Activated naive CD8-positive, alpha-beta T cell treated with anti-CD3 and anti-CD28 coated beads, Interleukin-2, amount 50 U/mL, for 24 hours (primary cell): Measurements from ENCODE around the gene RASSF4.

Source experiments
- ATAC-seq: fragments of 150-1000 bp; cut with Tn5 transposase; one replicate; pipeline ENCODE4 v1.10.0; 2021
- DNase-seq: peaks from one replicate; pipeline ENCODE4 v3.0.0; 2021
- H3K27ac Mint-ChIP-seq: one replicate; pipeline ENCODE4 v1.8.0; 2021; ENCODE audit warnings: mild to moderate bottlenecking, mixed read lengths
- H3K27me3 Mint-ChIP-seq: one replicate; pipeline ENCODE4 v1.8.0; 2021; ENCODE audit warnings: mixed read lengths
- H3K36me3 Mint-ChIP-seq: one replicate; pipeline ENCODE4 v1.8.0; 2021; ENCODE audit warnings: low read depth, mixed read lengths
- H3K4me1 Mint-ChIP-seq: one replicate; pipeline ENCODE4 v1.8.0; 2021; ENCODE audit warnings: mixed read lengths
- H3K4me3 Mint-ChIP-seq: one replicate; pipeline ENCODE4 v1.8.0; 2021; ENCODE audit warnings: mild to moderate bottlenecking, moderate library complexity, mixed read lengths
- H3K9me3 Mint-ChIP-seq: one replicate; pipeline ENCODE4 v1.8.0; 2021; ENCODE audit warnings: mixed read lengths

The RASSF4 gene

GRCh38 chr10:44960482-44961229 is 1.1 kb downstream of the RASSF4 start:
- no peaks in the 10 kb centered on the region for H3K9me3 Mint-ChIP-seq
- no peak for ATAC-seq
- peak overlapping the region; percentile 40 for H3K4me3 Mint-ChIP-seq
- H3K27ac Mint-ChIP-seq, result peak overlapping the region; percentile 31
- peaks cover 4% of the 10 kb centered on the region for H3K36me3 Mint-ChIP-seq
- peaks cover 30% of the 10 kb centered on the region for H3K4me1 Mint-ChIP-seq
- no peak for DNase-seq
- peaks cover 2% of the 10 kb centered on the region for H3K27me3 Mint-ChIP-seq

GRCh38 chr10:44961230-44961571 is 1.6 kb downstream of the RASSF4 start:
- Mint-ChIP-seq H3K27me3 (peaks cover 2% of the 10 kb centered on the region), H3K9me3 (no peaks in the 10 kb centered on the region), H3K4me1 (peaks cover 35% of the 10 kb centered on the region), H3K27ac (peak overlapping the region; percentile 31), H3K36me3 (peaks cover 4% of the 10 kb centered on the region), H3K4me3 (peak overlapping the region; percentile 18)
- DNase-seq (no peak), ATAC-seq (no peak)

- no peak overlapping the region for H3K4me3 Mint-ChIP-seq
- H3K9me3 Mint-ChIP-seq, result no peaks in the 10 kb centered on the region
- H3K27ac Mint-ChIP-seq, result no peak overlapping the region
- peaks cover 2% of the 10 kb centered on the region for H3K27me3 Mint-ChIP-seq
- ATAC-seq (no peak), DNase-seq (no peak)
- no peaks in the 10 kb centered on the region for H3K36me3 Mint-ChIP-seq
- H3K4me1 Mint-ChIP-seq, result peaks cover 43% of the 10 kb centered on the region
Observed at GRCh38 chr10:44961931-44962750, 2.5 kb downstream of the RASSF4 start.

- no peak for DNase-seq
Observed at GRCh38 chr10:44962870-44963738, 3.5 kb downstream of the RASSF4 start.

GRCh38 chr10:44963772-44964633 is 4.4 kb downstream of the RASSF4 start:
- no peak for DNase-seq
- H3K27ac Mint-ChIP-seq, result no peak overlapping the region
- H3K9me3 Mint-ChIP-seq, result no peaks in the 10 kb centered on the region
- H3K27me3 Mint-ChIP-seq, result peaks cover 2% of the 10 kb centered on the region
- H3K4me1 Mint-ChIP-seq, result peaks cover 45% of the 10 kb centered on the region
- no peak overlapping the region for H3K4me3 Mint-ChIP-seq
- H3K36me3 Mint-ChIP-seq, result no peaks in the 10 kb centered on the region
- no peak for ATAC-seq

More at GRCh38 chr10:44962870-44963738, 3.5 kb downstream of the RASSF4 start:
- Mint-ChIP-seq H3K4me1 (peaks cover 45% of the 10 kb centered on the region), H3K4me3 (no peak overlapping the region), H3K36me3 (no peaks in the 10 kb centered on the region), H3K27me3 (peaks cover 2% of the 10 kb centered on the region), H3K27ac (no peak overlapping the region), H3K9me3 (no peaks in the 10 kb centered on the region)
- no peak for ATAC-seq

- Mint-ChIP-seq H3K9me3 (no peaks in the 10 kb centered on the region), H3K27me3 (peaks cover 2% of the 10 kb centered on the region), H3K36me3 (no peaks in the 10 kb centered on the region), H3K4me1 (peaks cover 52% of the 10 kb centered on the region), H3K27ac (no peak overlapping the region), H3K4me3 (no peak overlapping the region)
- no peak for DNase-seq
- ATAC-seq, result no peak
Observed at GRCh38 chr10:44965104-44965503, 5.5 kb downstream of the RASSF4 start.

GRCh38 chr10:44965651-44966097 is 6.1 kb downstream of the RASSF4 start:
- no peaks in the 10 kb centered on the region for H3K9me3 Mint-ChIP-seq
- ATAC-seq (peak; percentile 40), DNase-seq (no peak)

GRCh38 chr10:44966129-44966815 is 6.7 kb downstream of the RASSF4 start:
- Mint-ChIP-seq H3K4me3 (peak overlapping the region; percentile 3), H3K36me3 (no peaks in the 10 kb centered on the region), H3K27ac (peak overlapping the region; percentile 86), H3K27me3 (peaks cover 2% of the 10 kb centered on the region), H3K9me3 (no peaks in the 10 kb centered on the region), H3K4me1 (peaks cover 49% of the 10 kb centered on the region)
- DNase-seq (no peak), ATAC-seq (peak; percentile 17)

More at GRCh38 chr10:44965651-44966097, 6.1 kb downstream of the RASSF4 start:
- Mint-ChIP-seq H3K36me3 (no peaks in the 10 kb centered on the region), H3K4me3 (no peak overlapping the region), H3K4me1 (peaks cover 49% of the 10 kb centered on the region), H3K27me3 (peaks cover 2% of the 10 kb centered on the region), H3K27ac (peak overlapping the region; percentile 86)

GRCh38 chr10:44966816-44967509 is 7.4 kb downstream of the RASSF4 start:
- H3K27ac Mint-ChIP-seq, result no peak overlapping the region
- peaks cover 2% of the 10 kb centered on the region for H3K27me3 Mint-ChIP-seq
- ATAC-seq (no peak), DNase-seq (no peak)
- H3K4me3 Mint-ChIP-seq, result no peak overlapping the region
- no peaks in the 10 kb centered on the region for H3K36me3 Mint-ChIP-seq
- H3K9me3 Mint-ChIP-seq, result no peaks in the 10 kb centered on the region
- peaks cover 49% of the 10 kb centered on the region for H3K4me1 Mint-ChIP-seq

- Mint-ChIP-seq H3K4me1 (peaks cover 51% of the 10 kb centered on the region), H3K36me3 (no peaks in the 10 kb centered on the region), H3K27ac (peak overlapping the region; percentile 72), H3K9me3 (no peaks in the 10 kb centered on the region), H3K27me3 (peaks cover under 1% of the 10 kb centered on the region), H3K4me3 (peak overlapping the region; percentile 2)
- DNase-seq (no peak), ATAC-seq (peak; percentile 25)
Observed at GRCh38 chr10:44967616-44968015, 8.0 kb downstream of the RASSF4 start.

- Mint-ChIP-seq H3K4me3 (peak overlapping the region; percentile 2), H3K36me3 (no peaks in the 10 kb centered on the region), H3K27me3 (no peaks in the 10 kb centered on the region), H3K4me1 (peaks cover 53% of the 10 kb centered on the region), H3K9me3 (no peaks in the 10 kb centered on the region), H3K27ac (peak overlapping the region; percentile 72)
- ATAC-seq (peak; percentile 53), DNase-seq (peak; percentile 29)
Observed at GRCh38 chr10:44968091-44968490, 8.5 kb downstream of the RASSF4 start.

GRCh38 chr10:44968500-44969400 is 9.1 kb downstream of the RASSF4 start:
- peak; percentile 31 for DNase-seq

More at GRCh38 chr10:44968500-44969400, 9.1 kb downstream of the RASSF4 start:
- Mint-ChIP-seq H3K4me1 (peaks cover 60% of the 10 kb centered on the region), H3K36me3 (no peaks in the 10 kb centered on the region), H3K27me3 (no peaks in the 10 kb centered on the region), H3K27ac (peak overlapping the region; percentile 72), H3K9me3 (no peaks in the 10 kb centered on the region), H3K4me3 (peak overlapping the region; percentile 23)
- peak; percentile 53 for ATAC-seq
